Thyroid gland (tissue), 4 donors: Measurements from ENCODE around the gene VN1R2.

ENCODE experiments used
- POLR2A ChIP-seq, 2 donors: fragments of 450-650 bp; IDR thresholded peaks; one replicate each; pipeline ENCODE4 v1.6.1; 2017; ENCODE audit warnings: antibody characterized with exemption in 2 of 2, mild to moderate bottlenecking in 2 of 2, moderate library complexity in 1 of 2
- TF ChIP-seq, protein P1 (sequence below), 6 experiments: fragments of 200-600 bp in 3 of 6; fragments of 450-650 bp in 3 of 6; sonication (generic) in 3 of 6; IDR thresholded peaks; one replicate each; pipeline ENCODE4 v1.5.1; 2016 to 2019; ENCODE audit warnings: antibody characterized with exemption in 6 of 6, mild to moderate bottlenecking in 2 of 6, inconsistent platforms in 1 of 6, moderate library complexity in 1 of 6

DNA sequence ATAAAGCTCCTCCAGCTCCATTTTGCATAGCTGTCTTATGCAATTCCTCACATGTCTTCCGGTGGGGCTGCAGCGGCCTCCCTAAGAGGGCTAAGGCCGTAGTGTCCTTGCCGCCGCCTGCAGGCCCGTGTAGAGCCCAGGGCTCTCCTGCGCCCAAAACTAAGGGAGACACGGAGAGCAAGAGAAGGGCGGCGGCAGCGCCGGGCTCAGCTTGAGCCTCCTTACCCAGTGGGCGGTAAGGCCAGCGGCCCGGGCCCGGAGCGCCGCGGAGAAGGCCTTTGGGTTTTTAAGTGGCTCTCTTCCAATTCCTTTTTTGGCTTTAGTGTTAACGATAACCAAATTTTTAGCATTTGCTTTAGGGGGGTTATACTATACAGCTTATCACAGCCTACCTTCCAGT lies 33.5 kb upstream of the VN1R2 start:
- TF ChIP-seq, protein P1, sequence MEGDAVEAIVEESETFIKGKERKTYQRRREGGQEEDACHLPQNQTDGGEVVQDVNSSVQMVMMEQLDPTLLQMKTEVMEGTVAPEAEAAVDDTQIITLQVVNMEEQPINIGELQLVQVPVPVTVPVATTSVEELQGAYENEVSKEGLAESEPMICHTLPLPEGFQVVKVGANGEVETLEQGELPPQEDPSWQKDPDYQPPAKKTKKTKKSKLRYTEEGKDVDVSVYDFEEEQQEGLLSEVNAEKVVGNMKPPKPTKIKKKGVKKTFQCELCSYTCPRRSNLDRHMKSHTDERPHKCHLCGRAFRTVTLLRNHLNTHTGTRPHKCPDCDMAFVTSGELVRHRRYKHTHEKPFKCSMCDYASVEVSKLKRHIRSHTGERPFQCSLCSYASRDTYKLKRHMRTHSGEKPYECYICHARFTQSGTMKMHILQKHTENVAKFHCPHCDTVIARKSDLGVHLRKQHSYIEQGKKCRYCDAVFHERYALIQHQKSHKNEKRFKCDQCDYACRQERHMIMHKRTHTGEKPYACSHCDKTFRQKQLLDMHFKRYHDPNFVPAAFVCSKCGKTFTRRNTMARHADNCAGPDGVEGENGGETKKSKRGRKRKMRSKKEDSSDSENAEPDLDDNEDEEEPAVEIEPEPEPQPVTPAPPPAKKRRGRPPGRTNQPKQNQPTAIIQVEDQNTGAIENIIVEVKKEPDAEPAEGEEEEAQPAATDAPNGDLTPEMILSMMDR (IDR thresholded peaks at IDR 0.05): no peak
- no peak for TF ChIP-seq POLR2A (IDR thresholded peaks at IDR 0.05)
